Measurements from ENCODE around the gene RGMA.
A peak's percentile ranks its signal among the peaks of the same experiment; 100 is the strongest.
"Not testable (repeated sequence)": the region's sequence is repeated elsewhere in the genome, so short reads cannot be mapped to it uniquely, and the experiment has no call there.

Gene RGMA

DNA sequence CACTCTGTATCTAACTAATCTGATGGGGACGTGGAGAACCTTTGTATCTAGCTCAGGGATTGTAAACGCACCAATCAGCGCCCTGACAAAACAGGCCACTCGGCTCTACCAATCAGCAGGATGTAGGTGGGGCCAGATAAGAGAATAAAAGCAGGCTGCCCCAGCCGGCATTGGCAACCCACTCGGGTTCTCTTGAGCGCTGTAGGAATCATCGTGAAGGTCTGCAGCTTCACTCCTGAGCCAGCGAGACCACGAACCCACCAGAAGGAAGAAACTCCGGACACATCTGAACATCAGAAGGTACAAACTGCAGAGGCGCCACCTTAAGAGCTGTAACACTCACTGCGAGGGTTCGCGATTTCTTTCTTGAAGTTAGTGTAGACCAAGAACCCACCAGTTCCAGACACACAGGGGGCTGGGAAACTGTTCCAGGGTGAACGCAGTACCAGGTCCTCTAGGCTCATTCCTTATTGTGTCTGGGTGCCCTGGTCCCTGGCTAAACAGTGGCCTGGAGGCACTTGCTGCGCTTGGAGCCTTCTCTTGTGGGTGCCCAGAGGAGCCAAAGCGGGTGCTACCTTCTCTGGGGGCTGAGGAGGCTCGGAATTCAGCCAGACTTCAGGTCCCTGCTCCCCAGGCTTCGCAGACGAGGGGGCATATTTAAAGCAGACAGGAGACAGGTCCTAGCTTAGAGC lies 56.4 kb downstream of the RGMA start:
- not testable (repeated sequence) for DNase-seq

GRCh38 chr15:93031557-93032384 lies 57.2 kb downstream of the RGMA start:
- DNase-seq: not testable (repeated sequence)

GRCh38 chr15:93031103-93031464 lies 57.9 kb downstream of the RGMA start:
- DNase-seq: no peak

- DNase-seq: peak; percentile 57
These were observed 58.4 kb downstream of the RGMA start for GRCh38 chr15:93030430-93031102.

- DNase-seq: no peak
These were observed 59.1 kb downstream of the RGMA start for GRCh38 chr15:93029836-93030429.

- DNase-seq: no peak
These were observed 59.7 kb downstream of the RGMA start for GRCh38 chr15:93029214-93029835.

- peak; percentile 48 for DNase-seq
These were observed 60.3 kb downstream of the RGMA start for GRCh38 chr15:93028632-93029213.

- DNase-seq: no peak
These were observed 60.8 kb downstream of the RGMA start for GRCh38 chr15:93028111-93028631.

DNA sequence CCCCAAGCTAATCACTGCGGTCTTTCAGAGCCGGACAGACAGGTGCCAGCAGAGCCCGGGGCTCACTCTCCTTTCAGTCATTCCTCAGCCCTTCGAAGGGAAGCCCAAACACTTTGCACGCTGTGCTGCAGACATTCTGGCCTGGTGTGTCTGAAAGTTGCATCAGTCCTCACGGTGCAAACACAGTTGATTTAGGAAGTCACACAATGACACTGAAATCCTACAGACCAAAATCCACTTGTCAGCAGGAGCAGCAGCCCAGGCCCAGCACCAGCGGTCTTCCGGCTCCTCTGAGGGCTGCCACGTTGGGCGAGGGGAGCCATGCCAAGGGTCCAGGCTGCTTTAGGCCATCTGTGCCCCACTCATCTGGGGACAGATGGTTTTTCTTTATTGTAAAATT lies 61.6 kb downstream of the RGMA start:
- DNase-seq: peak; percentile 9

DNA sequence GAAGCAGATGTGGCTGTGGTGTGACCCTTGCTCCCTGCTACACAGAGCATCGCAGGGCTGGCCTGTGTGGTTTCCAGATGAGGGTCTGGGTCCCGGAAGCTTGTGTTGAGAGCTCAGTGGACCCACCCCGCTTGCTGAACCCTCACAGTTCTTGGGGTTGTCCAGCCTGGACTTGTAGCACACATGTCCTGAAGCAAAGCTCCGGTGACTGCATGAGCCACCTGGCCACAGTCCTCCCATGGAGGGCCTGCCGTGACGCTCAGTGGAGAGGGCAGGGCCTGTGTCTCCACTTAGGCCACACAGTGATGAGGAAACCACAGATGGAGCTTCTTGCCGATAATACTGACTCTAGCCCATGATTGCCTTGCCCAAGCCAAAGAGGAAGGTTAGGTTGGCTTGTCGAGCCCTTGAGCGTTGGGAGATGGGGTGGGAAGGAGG lies 62.6 kb downstream of the RGMA start:
- DNase-seq: no peak

- no peak for DNase-seq
These were observed 63.4 kb downstream of the RGMA start for GRCh38 chr15:93025625-93025982.

DNA sequence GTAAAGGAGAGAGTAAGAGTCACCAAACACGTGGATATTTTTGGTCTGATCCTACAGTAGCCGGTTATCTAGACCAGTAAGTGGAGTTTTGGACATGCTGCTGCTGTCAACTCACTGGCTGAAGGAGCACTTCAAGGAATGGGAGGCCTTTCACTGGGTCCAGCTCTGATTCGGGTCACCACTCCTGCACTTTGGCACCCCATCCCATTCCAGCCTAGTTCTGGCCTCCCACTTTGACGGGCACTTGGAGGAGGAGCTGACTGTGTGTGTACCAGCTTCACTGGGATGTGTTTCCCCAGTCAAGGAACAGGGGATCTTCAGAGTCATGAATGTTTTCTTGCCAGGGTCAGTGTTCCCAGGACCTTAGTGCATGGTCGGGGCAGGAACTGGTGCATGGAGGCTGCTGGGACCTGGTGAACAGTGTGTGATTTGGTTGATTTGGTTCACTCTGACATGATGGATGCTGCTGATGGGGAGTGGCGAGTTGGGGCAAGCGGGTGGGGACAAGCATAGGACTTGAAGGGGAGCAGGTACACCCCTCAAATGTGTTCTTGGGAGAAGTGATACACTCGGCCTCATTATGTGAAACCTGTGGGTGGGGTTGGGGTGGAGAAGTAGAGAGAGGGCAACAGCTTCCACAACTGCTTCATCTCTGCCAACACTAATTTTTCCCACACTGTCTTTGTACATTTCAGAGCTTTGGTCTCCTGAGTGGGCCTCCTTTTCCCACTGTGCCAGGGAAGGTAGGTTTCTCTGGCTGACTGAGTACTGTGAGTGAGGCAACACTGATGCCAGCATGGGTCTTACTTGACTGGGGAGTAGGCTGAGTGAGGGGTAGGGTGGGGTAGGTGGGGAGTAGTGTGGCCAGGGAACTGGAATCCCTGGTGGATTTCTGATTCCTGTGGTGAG lies 64.0 kb downstream of the RGMA start:
- no peak for DNase-seq

GRCh38 chr15:93024293-93024692 lies 64.7 kb downstream of the RGMA start:
- DNase-seq: no peak

GRCh38 chr15:93020976-93021772 lies 67.8 kb downstream of the RGMA start:
- no peak for DNase-seq

DNA sequence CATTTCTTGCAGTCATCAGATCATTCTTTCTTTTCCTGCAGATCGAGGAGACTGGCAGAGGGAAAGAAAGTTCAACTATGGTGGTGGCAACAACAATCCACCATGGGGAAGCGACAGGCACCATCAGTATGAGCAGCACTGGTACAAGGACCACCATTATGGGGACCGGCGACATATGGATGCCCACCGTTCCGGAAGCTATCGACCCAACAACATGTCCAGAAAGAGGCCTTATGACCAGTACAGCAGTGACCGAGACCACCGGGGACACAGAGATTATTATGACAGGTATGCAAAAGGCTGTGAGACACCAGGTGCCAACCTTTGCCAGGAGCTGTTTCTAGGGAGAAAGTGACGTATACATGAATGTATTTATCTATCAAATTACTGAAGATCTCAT lies 69.0 kb downstream of the RGMA start:
- no peak for DNase-seq

- DNase-seq: no peak
These were observed 69.9 kb downstream of the RGMA start for GRCh38 chr15:93019090-93019489.

DNA sequence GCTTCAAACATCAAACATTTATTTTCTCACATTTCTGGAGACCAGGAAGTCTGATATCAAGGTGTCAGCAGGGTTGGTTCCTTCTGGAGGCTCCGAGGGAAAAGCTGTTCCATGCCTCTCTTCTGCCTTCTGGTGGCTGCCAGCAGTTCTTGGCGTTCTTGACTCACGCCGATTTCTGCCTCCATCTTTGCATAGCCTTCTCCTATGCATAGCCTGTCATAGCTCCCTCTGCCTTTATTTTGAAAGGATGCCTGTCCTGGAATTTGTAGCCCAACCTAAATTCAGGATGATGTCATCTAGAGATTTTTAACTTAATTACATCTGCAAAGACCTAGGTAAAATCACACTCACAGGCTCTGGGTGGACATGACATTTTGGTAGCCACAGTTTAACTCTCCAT lies 70.4 kb downstream of the RGMA start:
- DNase-seq: no peak

DNA sequence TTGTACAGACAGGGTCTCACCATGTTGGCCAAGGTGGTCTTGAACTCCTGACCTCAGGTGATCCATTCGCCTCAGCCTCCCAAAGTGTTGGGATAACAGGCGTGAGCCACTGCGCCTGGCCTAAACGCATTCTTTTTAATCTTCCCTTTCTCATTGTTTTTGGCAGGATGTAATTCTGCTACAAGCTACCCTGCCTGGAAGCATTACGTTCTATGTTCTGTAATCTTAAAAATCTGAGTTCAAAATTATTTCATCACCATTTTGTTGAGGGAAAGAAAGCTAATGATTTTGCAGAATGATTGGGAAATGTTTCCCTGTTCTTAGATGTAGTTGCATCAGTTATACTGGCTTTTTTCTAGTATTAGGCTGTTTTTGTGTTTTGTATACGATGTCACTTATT lies 71.5 kb downstream of the RGMA start:
- DNase-seq: no peak

DNA sequence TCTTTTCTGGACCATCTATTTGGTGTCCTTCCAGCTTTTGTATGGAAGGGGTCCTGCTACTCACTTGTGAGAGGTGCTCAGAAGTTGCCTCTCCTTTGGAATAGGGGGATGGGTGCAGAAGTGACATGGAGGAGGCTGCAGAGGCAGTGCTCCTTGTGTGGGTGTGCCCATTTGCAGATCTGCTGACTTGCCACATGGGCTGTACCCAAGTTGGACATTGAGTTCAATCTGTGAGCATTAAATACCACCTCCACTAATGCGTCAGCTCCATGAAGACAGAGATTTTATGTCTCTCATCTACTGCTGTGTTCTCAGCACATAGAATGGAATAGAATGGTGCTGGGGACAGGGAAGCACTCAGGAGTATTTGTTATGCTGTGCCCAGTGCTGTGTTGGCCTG lies 76.2 kb downstream of the RGMA start:
- DNase-seq: no peak

- DNase-seq: no peak
These were observed 81.0 kb downstream of the RGMA start for GRCh38 chr15:93007994-93008393.

All from fibroblast of skin of back (primary cell).